ENCODE results near the gene CAP1. TPM values are rescaled to one million over a fixed set of nuclear protein-coding genes. Genes with fewer than 3 reads are reported as not detected.

CAP1 gene
- total and polyA plus RNA-seq, 2 of the 13 experiments (the other 11 are each of a cell fraction or from before 2014, with no cell fraction given) = 174 to 195 TPM

- TF ChIP-seq HMGXB3 (CRISPR knock-in tag; IDR thresholded peaks at IDR 0.05; ENCODE audit: borderline replicate concordance) = peak; percentile 51; the same call in 1 of the 2 replicates
- no peak for TF ChIP-seq SRSF4 (IDR thresholded peaks at IDR 0.05; ENCODE audit: low read depth, low read length, poor library complexity, severe bottlenecking)
- no peak for TF ChIP-seq MAFK (conservative IDR thresholded peaks at IDR 0.05 in 1 of 2, IDR thresholded peaks at IDR 0.05 in 1 of 2; ENCODE audit: low read length in 2 of 2)
- no peak for TF ChIP-seq ZNF788 (CRISPR knock-in tag; IDR thresholded peaks at IDR 0.05; ENCODE audit: borderline replicate concordance)
- TF ChIP-seq ZNF17 (CRISPR knock-in tag; IDR thresholded peaks at IDR 0.05) = peak; percentile 76; the same call in 1 of the 2 replicates
- no peak for TF ChIP-seq ZNF18 (CRISPR knock-in tag; IDR thresholded peaks at IDR 0.05; ENCODE audit: insufficient replicate concordance)
- no peak for TF ChIP-seq PRMT3 (CRISPR knock-in tag; IDR thresholded peaks at IDR 0.05; ENCODE audit: borderline replicate concordance, low read depth)
- no peak for TF ChIP-seq NFIB (CRISPR knock-in tag; IDR thresholded peaks at IDR 0.05; ENCODE audit: borderline replicate concordance)
- TF ChIP-seq ZNF710 (CRISPR knock-in tag; IDR thresholded peaks at IDR 0.05; ENCODE audit: borderline replicate concordance) = no peak
- 0 out of 2 replicates have a peak, but pooled peaks have one; percentile 44 for TF ChIP-seq KDM2A (CRISPR knock-in tag; IDR thresholded peaks at IDR 0.05; ENCODE audit: borderline replicate concordance, low read depth)
- TF ChIP-seq ZNF816 (CRISPR knock-in tag; IDR thresholded peaks at IDR 0.05; ENCODE audit: borderline replicate concordance) = peak; percentile 39; the same call in 1 of the 2 replicates
- no peak; the same call in none of the 2 replicates for TF ChIP-seq YEATS4 (CRISPR knock-in tag; IDR thresholded peaks at IDR 0.05; ENCODE audit: borderline replicate concordance)
- no peak for TF ChIP-seq ZNF777 (CRISPR knock-in tag; IDR thresholded peaks at IDR 0.05)
- no peak for TF ChIP-seq WIZ (CRISPR knock-in tag; IDR thresholded peaks at IDR 0.05)
- 0 out of 2 replicates have a peak, but pooled peaks have one; percentile 5 for TF ChIP-seq DRAP1 (CRISPR knock-in tag; IDR thresholded peaks at IDR 0.05)
- peak; percentile 76 for TF ChIP-seq HDAC1 (CRISPR knock-in tag; IDR thresholded peaks at IDR 0.05)
- peak; percentile 71 for TF ChIP-seq POLR2G (IDR thresholded peaks at IDR 0.05; ENCODE audit: low read depth, low read length)
These were observed at the start of gene CAP1 (continued) for GRCh38 chr1:40040511-40041465.
